Measurements from ENCODE around the gene CNTN1.

- TF ChIP-seq POLR2AphosphoS5 (IDR thresholded peaks at IDR 0.05) (no peak), CTCF (IDR thresholded peaks at IDR 0.05; ENCODE audit: poor library complexity, severe bottlenecking) (no peak)
These were observed 140.4 kb downstream of the CNTN1 start for GRCh38 chr12:40832668-40833067.

Measured in neural cell (in vitro differentiated cells).